CD4-positive, alpha-beta T cell treated with Interleukin-4 for 4 hours (primary cell): ENCODE measurements around the gene C1QC.

ENCODE experiments used
- DNase-seq: peaks from one replicate; pipeline ENCODE4 v3.0.0-alpha.2; 2020

The C1QC gene

GRCh38 chr1:22683547-22683946, 40.1 kb downstream of the C1QC start:
- DNase-seq: no peak

- DNase-seq: no peak
Measured at GRCh38 chr1:22685591-22686059, 42.2 kb downstream of the C1QC start.

GRCh38 chr1:22687191-22687590, 43.8 kb downstream of the C1QC start:
- DNase-seq: no peak

- no peak for DNase-seq
Measured at GRCh38 chr1:22688466-22688865, 45.0 kb downstream of the C1QC start.

GRCh38 chr1:22689505-22689904, 46.1 kb downstream of the C1QC start:
- DNase-seq: no peak

- no peak for DNase-seq
Measured at GRCh38 chr1:22691031-22691753, 47.8 kb downstream of the C1QC start.

- DNase-seq: no peak
Measured at GRCh38 chr1:22694172-22694571, 50.7 kb downstream of the C1QC start.

- DNase-seq: no peak
Measured at GRCh38 chr1:22696610-22697009, 53.2 kb downstream of the C1QC start.
